H1 (cell line): Measurements from ENCODE around the gene CCIN.

Source experiments
- ASH2L ChIP-seq: fragments of 200-600, 300-600 bp; sonication (generic); IDR thresholded peaks from one replicate; pipeline ENCODE4 v1.7.1; 2017; ENCODE audit warnings: low read length
- CTCF ChIP-seq, 3 experiments: IDR thresholded peaks; 1 replicate in 2 of 3; 2 replicates in 1 of 3; pipeline versions ENCODE4 v1.5.1 to v1.6.1; 2011; ENCODE audit warnings: low read length in 3 of 3, mild to moderate bottlenecking in 3 of 3, inconsistent platforms in 2 of 3, low read depth in 1 of 3, moderate library complexity in 1 of 3; ENCODE audit not compliant: insufficient read depth in 1 of 3; ENCODE audit errors: control extremely low read depth in 1 of 3
- GABPA ChIP-seq: IDR thresholded peaks from 2 replicates; pipeline ENCODE4 v1.6.1; 2011; ENCODE audit warnings: mild to moderate bottlenecking, low read length, moderate library complexity, borderline replicate concordance; ENCODE audit not compliant: insufficient read depth
- KDM5A ChIP-seq: fragments of 200-600 bp; IDR thresholded peaks from 2 replicates; pipeline ENCODE4 v1.7.1; 2012; ENCODE audit warnings: mild to moderate bottlenecking, low read length, inconsistent platforms, mixed read lengths
- POLR2A ChIP-seq, 2 experiments: IDR thresholded peaks; 1 replicate in 1 of 2; 2 replicates in 1 of 2; pipeline ENCODE4 v1.6.1; 2011; ENCODE audit warnings: low read depth in 2 of 2, low read length in 2 of 2, mild to moderate bottlenecking in 2 of 2; ENCODE audit errors: control extremely low read depth in 1 of 2
- POLR2AphosphoS5 ChIP-seq: IDR thresholded peaks from 2 replicates; pipeline ENCODE4 v1.6.1; 2011; ENCODE audit warnings: low read depth, low read length
- SIN3A ChIP-seq, 2 experiments: IDR thresholded peaks in 1 of 2; conservative IDR thresholded peaks in 1 of 2; 2 replicates each; pipeline ENCODE4 v1.6.1; 2011 to 2012; ENCODE audit warnings: low read length in 2 of 2, improper control_type of control experiment in 1 of 2, low read depth in 1 of 2, mild to moderate bottlenecking in 1 of 2
- SIX5 ChIP-seq: IDR thresholded peaks from 2 replicates; pipeline ENCODE4 v1.6.1; 2011; ENCODE audit warnings: mild to moderate bottlenecking, low read depth, low read length
- USF2 ChIP-seq: IDR thresholded peaks from 2 replicates; pipeline ENCODE4 v1.6.1; 2011; ENCODE audit warnings: low read length, improper control_type of control experiment

- TF ChIP-seq POLR2AphosphoS5, result no peak
- no peak for TF ChIP-seq POLR2A (IDR thresholded peaks at IDR 0.05; ENCODE audit: control extremely low read depth in 1 of 2, low read depth in 2 of 2, low read length in 2 of 2)
- no peak for TF ChIP-seq GABPA
- no peak for TF ChIP-seq ASH2L
- TF ChIP-seq SIN3A (conservative IDR thresholded peaks at IDR 0.05 in 1 of 2, IDR thresholded peaks at IDR 0.05 in 1 of 2; ENCODE audit: low read depth in 1 of 2, low read length in 2 of 2), result no peak
- TF ChIP-seq KDM5A, result no peak
- no peak for TF ChIP-seq CTCF (IDR thresholded peaks at IDR 0.05; ENCODE audit: control extremely low read depth in 1 of 3, insufficient read depth in 1 of 3, low read depth in 1 of 3, low read length in 3 of 3)
- TF ChIP-seq SIX5, result no peak
- no peak for TF ChIP-seq USF2
Measured at GRCh38 chr9:36162211-36162738, 6.9 kb upstream of the CCIN start.
